T-helper 1 cell treated with Interleukin-12 subunit alpha and Interleukin-12 subunit beta and Interleukin-4 antibody, amounts not matched to agents 30 μg/mL and 1 μg/mL, for 36 hours (primary cell): ENCODE data around the gene SLC2A4.

ENCODE experiments used
- H3K27ac Mint-ChIP-seq: one replicate; pipeline ENCODE4 v1.8.0; 2021; ENCODE audit warnings: mild to moderate bottlenecking, mixed read lengths
- H3K27me3 Mint-ChIP-seq: one replicate; pipeline ENCODE4 v1.8.0; 2021; ENCODE audit warnings: low read depth, mixed read lengths
- H3K36me3 Mint-ChIP-seq: one replicate; pipeline ENCODE4 v1.8.0; 2021; ENCODE audit warnings: low read depth, mixed read lengths
- H3K4me1 Mint-ChIP-seq: one replicate; pipeline ENCODE4 v1.8.0; 2021; ENCODE audit warnings: low read depth, mixed read lengths
- H3K4me3 Mint-ChIP-seq: one replicate; pipeline ENCODE4 v1.8.0; 2021; ENCODE audit warnings: mild to moderate bottlenecking, moderate library complexity, mixed read lengths
- H3K9me3 Mint-ChIP-seq: one replicate; pipeline ENCODE4 v1.8.0; 2021; ENCODE audit warnings: mixed read lengths

The SLC2A4 gene

DNA sequence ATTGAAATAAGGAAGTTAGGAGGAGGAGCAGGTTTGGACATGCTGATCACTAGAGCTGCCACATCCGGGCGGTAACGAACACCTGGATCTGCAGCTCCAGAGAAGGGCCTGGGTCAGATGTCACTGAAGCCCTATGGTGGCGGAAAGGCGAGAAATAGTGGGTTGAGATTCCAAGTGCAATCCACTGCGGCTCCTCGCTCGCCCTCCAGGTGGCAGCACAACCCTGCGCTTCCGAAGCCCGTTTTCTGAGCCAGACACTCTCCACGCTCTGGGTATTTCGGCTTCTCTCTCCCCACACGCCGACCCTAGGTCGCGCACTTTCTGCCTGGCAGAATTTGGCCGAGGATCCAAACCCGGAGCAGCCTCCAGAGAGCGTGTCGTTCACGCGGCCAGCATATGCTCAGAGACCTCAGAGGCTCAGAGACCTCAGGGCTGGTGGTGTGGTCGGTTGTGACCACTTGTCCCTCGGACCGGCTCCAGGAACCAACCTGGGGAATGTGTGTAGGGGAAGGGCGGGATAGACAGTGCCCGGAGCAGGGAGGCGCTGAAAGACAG, 922 bp upstream of the SLC2A4 start:
- Mint-ChIP-seq H3K4me1 (peaks cover 13% of the 10 kb centered on the region), H3K27me3 (peaks cover 45% of the 10 kb centered on the region), H3K9me3 (no peaks in the 10 kb centered on the region), H3K4me3 (peak overlapping the region; percentile 58), H3K36me3 (no peaks in the 10 kb centered on the region), H3K27ac (peak overlapping the region; percentile 26)

DNA sequence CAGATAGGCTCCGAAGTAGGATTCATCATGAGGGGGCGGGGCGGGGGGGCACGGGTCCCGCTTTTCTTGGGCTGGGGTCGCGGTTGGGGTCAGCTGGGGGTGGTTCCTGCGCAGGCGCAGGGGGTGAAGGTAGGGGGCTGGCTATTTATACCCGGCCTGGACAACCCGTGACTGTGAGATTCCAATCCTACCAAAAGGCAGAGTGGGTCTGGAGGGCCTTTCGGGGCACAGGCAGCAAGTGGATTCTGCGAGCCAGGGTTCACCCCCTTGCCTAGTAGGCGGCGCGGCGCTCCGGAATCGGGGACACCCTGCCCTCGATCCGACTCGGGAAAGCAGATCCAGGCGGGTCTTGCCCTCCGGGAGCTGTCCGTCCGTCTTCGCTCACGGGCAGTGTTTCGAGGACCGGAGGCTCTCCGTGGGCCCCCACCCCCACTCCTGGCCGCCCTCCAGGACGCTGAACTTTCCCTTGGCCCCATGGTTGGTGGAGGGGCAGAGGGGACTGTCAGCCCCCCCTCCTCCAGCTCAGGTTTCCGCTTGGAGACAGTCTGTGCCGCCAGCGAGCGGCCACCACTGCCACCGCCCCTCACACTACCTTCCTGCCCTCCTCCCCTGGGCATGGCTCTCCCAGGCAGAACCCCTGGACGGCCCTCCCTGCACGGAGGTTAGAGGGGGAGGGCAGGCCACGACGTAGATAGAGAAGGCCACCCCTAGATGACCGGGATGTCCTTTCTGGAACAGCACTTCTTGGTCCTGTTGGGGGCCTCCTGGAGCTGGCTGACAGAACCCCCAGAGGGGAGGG, 634 bp downstream of the SLC2A4 start:
- H3K27me3 Mint-ChIP-seq: peaks cover 53% of the 10 kb centered on the region
- no peaks in the 10 kb centered on the region for H3K36me3 Mint-ChIP-seq
- H3K4me3 Mint-ChIP-seq: peak overlapping the region; percentile 63
- H3K4me1 Mint-ChIP-seq: peaks cover 13% of the 10 kb centered on the region
- H3K27ac Mint-ChIP-seq: no peak overlapping the region
- no peaks in the 10 kb centered on the region for H3K9me3 Mint-ChIP-seq

DNA sequence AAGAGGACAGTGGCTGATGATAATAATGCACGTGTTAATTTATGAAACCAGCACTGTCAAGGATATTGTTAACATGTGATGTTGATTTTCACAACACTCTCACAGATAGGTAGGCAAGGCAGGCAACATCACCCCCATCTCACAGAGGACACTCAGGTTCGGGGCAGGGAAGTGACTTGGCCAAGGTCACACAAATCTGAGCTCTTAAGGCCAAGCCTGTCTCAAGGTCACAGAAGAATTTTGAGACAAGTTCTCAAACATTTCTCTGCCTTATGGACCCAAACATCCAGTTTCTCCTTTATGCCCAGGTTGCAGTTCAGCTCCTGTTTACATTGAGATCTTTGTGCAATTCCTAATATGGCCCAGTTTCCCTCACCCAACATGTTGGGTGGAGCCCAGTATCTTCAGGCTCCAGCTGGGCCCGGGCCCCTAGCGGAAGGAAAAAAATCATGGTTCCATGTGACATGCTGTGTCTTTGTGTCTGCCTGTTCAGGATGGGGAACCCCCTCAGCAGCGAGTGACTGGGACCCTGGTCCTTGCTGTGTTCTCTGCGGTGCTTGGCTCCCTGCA, 1.3 kb downstream of the SLC2A4 start:
- no peaks in the 10 kb centered on the region for H3K9me3 Mint-ChIP-seq
- no peaks in the 10 kb centered on the region for H3K36me3 Mint-ChIP-seq
- H3K4me1 Mint-ChIP-seq: peaks cover 13% of the 10 kb centered on the region
- peaks cover 57% of the 10 kb centered on the region for H3K27me3 Mint-ChIP-seq
- H3K4me3 Mint-ChIP-seq: no peak overlapping the region
- H3K27ac Mint-ChIP-seq: no peak overlapping the region

DNA sequence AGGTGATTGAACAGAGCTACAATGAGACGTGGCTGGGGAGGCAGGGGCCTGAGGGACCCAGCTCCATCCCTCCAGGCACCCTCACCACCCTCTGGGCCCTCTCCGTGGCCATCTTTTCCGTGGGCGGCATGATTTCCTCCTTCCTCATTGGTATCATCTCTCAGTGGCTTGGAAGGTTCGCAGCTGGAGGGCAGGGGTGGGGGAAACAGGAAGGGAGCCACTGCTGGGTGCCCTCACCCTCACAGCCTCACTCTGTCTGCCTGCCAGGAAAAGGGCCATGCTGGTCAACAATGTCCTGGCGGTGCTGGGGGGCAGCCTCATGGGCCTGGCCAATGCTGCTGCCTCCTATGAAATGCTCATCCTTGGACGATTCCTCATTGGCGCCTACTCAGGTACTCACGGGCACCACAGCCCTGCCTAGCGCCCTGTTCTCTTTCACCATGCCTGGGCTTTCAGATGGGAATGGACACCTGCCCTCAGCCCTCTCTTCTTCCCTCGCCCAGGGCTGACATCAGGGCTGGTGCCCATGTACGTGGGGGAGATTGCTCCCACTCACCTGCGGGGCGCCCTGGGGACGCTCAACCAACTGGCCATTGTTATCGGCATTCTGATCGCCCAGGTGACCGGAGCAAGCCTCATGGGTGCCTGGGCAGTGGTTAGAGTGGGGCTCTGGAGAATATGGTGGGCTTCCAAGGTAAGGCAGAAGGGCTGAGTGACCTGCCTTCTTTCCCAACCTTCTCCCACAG, 2.1 kb downstream of the SLC2A4 start:
- Mint-ChIP-seq H3K9me3 (no peaks in the 10 kb centered on the region), H3K4me1 (peaks cover 13% of the 10 kb centered on the region), H3K27me3 (peaks cover 64% of the 10 kb centered on the region), H3K27ac (no peak overlapping the region), H3K36me3 (no peaks in the 10 kb centered on the region), H3K4me3 (no peak overlapping the region)

DNA sequence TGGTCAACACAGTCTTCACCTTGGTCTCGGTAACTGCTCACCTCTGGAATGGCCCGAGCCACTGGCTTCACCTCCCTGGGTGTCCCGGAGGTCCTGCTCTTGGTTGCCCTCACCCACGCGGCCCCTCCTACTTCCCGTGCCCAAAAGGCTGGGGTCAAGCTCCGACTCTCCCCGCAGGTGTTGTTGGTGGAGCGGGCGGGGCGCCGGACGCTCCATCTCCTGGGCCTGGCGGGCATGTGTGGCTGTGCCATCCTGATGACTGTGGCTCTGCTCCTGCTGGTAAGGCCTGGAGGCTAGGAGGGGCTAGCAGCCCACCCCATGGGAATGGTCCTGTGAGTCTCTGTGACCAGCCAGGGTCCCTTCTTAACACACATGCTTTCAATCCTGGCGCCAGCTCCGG, 3.4 kb downstream of the SLC2A4 start:
- H3K9me3 Mint-ChIP-seq: no peaks in the 10 kb centered on the region
- H3K36me3 Mint-ChIP-seq: no peaks in the 10 kb centered on the region
- H3K4me1 Mint-ChIP-seq: peaks cover 12% of the 10 kb centered on the region
- H3K4me3 Mint-ChIP-seq: no peak overlapping the region
- H3K27ac Mint-ChIP-seq: no peak overlapping the region
- peaks cover 64% of the 10 kb centered on the region for H3K27me3 Mint-ChIP-seq

DNA sequence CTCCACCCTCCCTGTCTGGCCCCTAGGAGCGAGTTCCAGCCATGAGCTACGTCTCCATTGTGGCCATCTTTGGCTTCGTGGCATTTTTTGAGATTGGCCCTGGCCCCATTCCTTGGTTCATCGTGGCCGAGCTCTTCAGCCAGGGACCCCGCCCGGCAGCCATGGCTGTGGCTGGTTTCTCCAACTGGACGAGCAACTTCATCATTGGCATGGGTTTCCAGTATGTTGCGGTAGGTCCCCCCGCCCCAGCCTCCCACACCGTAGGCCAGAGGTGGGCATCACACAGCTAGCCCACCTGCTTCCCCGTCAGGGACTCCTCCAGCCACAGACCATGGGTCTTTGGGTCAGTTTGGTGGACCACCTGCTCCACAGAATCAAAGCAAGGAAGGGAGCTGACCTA, 4.2 kb downstream of the SLC2A4 start:
- Mint-ChIP-seq H3K27me3 (peaks cover 57% of the 10 kb centered on the region), H3K9me3 (no peaks in the 10 kb centered on the region), H3K27ac (no peak overlapping the region), H3K4me1 (peaks cover 6% of the 10 kb centered on the region), H3K4me3 (no peak overlapping the region), H3K36me3 (no peaks in the 10 kb centered on the region)

DNA sequence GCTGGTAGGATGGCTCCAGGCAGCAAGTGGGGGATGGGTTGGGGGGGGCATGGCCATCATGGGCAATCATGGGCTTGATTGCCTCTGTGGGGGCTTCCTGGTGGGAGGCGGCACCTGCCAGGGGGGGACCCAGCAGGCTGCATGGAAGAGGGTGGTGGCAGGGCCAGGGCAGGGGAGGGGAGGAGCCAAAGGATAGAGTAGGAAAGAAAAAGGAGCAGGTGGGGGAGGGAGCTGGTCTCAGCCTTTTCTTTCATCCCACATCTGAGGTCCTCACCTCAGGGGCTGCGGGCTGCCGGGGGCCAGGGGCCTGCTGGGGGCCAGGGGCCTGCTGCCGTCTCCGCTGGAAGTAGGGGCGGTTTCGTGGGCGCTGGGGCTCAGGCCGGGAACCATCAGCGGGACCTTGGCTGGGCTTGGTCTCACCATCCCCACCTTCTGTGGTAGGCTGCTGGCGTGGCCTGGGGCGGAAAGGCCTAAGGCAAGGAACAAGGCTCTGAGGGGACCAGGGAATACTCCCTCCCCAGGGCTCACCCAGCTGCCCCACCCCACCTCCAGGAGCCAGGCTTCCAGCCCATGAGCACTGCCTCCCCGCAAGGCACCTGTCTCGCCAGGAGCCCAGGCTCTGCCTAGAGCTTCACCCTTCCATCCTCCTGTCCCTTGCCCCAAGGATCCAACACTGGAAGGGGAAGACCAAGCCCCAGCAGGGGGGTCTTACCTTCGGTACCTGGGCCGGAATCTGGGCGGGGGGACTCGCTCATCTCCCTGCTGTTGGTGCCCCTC, 7.9 kb downstream of the SLC2A4 start:
- no peak overlapping the region for H3K4me3 Mint-ChIP-seq
- no peak overlapping the region for H3K27ac Mint-ChIP-seq
- no peaks in the 10 kb centered on the region for H3K4me1 Mint-ChIP-seq
- no peaks in the 10 kb centered on the region for H3K36me3 Mint-ChIP-seq
- no peaks in the 10 kb centered on the region for H3K9me3 Mint-ChIP-seq
- H3K27me3 Mint-ChIP-seq: peaks cover 49% of the 10 kb centered on the region

DNA sequence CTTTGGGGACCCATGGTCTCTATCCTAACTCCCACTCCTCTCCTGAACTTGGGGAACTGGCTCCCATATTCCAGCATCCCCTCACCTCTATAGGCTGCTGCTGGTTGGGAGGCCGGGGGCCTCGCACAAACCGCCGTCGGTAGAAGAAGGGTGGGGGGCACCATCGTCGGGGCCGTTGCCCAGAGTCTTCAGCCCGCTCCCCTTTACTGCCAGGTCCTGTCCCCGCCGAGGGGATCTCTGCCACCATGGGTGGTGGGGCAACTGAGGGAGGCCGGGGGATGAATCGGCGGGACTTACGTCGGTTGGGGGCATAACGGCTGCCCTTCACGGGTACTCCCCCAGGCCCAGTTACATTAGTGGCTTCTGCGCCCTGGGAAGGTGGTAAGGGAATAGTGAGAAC, 8.6 kb downstream of the SLC2A4 start:
- Mint-ChIP-seq H3K27ac (no peak overlapping the region), H3K9me3 (no peaks in the 10 kb centered on the region), H3K36me3 (no peaks in the 10 kb centered on the region), H3K27me3 (peaks cover 54% of the 10 kb centered on the region), H3K4me3 (no peak overlapping the region), H3K4me1 (peaks cover 4% of the 10 kb centered on the region)

DNA sequence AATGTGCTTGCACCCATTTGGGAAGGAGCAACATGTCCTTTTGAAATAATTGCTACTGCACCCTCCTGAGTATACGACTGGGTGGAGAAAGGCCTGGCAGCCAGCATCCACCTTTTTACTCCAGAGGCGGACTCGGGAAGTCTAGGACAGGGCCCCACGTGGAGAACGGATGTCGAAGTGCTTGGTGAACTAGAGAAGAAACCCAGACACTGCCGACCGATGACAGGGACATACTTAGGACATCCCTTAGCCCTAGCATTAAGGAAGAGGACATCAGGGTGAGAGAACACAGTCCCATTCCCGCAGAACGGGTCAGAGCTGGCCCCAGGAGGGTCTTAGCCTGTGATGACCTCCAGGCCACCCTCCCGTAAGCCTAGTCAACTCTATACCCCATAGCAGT, 9.2 kb downstream of the SLC2A4 start:
- Mint-ChIP-seq H3K36me3 (no peaks in the 10 kb centered on the region), H3K27me3 (peaks cover 55% of the 10 kb centered on the region), H3K27ac (no peak overlapping the region), H3K9me3 (no peaks in the 10 kb centered on the region), H3K4me1 (peaks cover 6% of the 10 kb centered on the region), H3K4me3 (no peak overlapping the region)

DNA sequence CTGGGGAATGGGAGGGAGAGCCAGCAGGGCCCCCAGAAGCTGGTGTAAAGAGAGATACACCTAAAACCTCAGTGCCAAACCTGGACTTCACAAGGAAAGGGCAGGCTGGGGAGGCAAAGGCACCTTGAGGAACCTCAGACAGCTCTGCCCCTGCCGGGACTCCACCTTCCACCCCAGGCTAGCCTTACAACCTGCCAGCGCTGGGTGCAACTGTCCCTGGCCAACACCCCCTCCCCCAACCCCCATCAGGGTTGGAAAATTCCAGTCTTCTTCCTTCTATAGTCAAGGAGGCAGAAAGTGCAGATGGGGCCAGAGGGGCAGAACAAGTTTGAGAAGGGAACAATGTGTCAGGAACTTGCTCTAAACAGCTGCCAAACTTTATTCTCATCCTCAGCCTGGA, 10.7 kb downstream of the SLC2A4 start:
- Mint-ChIP-seq H3K9me3 (no peaks in the 10 kb centered on the region), H3K4me3 (no peak overlapping the region), H3K27me3 (peaks cover 55% of the 10 kb centered on the region), H3K27ac (no peak overlapping the region), H3K36me3 (no peaks in the 10 kb centered on the region), H3K4me1 (peaks cover 12% of the 10 kb centered on the region)

DNA sequence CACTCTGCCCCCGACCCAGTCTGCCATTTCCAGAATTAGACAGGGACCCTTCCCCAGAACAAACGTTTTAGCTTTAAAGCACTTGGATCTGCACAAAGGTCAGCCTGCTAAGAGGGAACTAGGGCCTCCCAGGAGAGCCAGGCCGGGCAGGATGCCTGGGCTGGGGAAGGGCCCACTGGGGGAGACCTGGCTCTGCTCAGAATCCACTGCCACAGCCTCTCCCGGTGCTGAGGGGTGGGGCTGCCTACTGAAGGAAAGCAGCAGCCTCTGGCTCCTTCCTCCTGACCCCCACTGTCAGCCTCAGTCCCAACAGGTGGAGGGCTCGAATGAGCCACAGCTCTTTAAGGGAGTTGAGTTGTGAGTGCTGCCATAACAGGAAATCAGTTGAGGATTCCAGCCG, 11.2 kb downstream of the SLC2A4 start:
- Mint-ChIP-seq H3K27me3 (peaks cover 49% of the 10 kb centered on the region), H3K4me1 (peaks cover 12% of the 10 kb centered on the region), H3K36me3 (no peaks in the 10 kb centered on the region), H3K9me3 (no peaks in the 10 kb centered on the region), H3K4me3 (no peak overlapping the region), H3K27ac (no peak overlapping the region)

DNA sequence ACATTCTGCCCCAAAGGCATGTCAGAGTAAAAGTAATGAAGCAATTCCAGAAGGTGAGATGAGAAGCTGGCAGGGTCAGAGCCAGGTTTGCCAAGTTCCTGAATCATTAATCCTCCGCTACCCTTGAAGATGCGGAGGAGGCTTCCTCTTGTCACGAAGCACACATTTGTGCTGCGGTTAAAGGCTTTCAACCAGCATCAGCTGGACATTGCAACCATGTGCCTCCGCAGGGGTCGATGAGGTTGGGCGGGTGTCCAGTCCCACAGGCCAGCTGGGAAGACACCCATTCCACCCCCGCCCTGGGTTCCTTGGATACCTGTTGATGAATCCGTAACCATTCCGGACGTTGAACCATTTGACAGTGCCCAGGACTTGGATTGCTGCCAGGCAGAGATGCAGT, 11.6 kb downstream of the SLC2A4 start:
- Mint-ChIP-seq H3K27me3 (peaks cover 45% of the 10 kb centered on the region), H3K36me3 (no peaks in the 10 kb centered on the region), H3K4me3 (no peak overlapping the region), H3K4me1 (peaks cover 12% of the 10 kb centered on the region), H3K9me3 (no peaks in the 10 kb centered on the region), H3K27ac (no peak overlapping the region)

DNA sequence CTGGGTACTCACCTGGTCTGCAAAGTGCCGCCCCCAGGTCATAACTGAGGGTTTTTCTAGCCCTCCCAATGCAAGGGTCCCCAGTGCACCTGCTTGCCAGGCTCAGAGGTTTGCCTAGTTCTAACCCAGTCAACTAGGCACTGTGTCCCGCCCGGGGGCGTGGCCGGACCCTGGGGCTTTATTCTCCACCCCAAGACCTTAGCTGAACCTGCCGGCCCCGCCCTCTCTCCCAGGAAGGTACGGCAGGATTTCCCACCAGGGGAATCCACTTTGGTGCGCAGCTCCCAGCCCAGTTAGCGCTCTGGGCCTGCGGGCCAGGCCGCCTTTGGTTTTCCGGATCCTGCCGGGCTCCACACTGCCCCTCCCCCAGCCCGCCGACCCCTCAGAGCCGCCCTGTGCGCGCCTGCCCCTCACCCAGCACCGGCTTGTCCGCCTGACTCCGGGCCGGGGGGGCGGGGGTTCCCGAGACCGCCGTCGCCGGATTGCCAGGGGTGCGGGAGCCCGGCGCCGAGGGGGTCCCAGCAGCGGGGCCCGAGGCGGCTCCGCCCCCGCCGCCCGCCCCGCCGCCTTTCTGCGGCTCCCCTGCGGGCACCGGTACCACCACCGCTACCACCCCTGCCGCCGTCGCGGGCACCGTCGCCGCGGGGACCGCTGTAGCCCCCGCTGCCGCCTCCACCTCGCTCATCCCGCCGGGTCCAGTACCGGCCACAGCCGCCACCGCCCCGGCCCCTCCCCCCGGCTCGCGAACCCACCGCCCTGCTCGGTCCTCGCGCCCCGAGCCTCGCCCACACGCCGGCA, 12.5 kb downstream of the SLC2A4 start:
- Mint-ChIP-seq H3K27ac (no peak overlapping the region), H3K36me3 (no peaks in the 10 kb centered on the region), H3K4me3 (peak overlapping the region; percentile 35), H3K27me3 (peaks cover 41% of the 10 kb centered on the region), H3K4me1 (peaks cover 12% of the 10 kb centered on the region), H3K9me3 (no peaks in the 10 kb centered on the region)
